Activated T-cell treated with anti-CD3 and anti-CD28 coated beads for 4 hours (primary cell): ENCODE results near the gene STUM.
"Not testable (repeated sequence)": the region's sequence is repeated elsewhere in the genome, so short reads cannot be mapped to it uniquely, and the experiment has no call there.

ENCODE experiments used
- DNase-seq: peaks from one replicate; pipeline ENCODE4 v3.0.0-alpha.2; 2020

Gene STUM

GRCh38 chr1:226584164-226584563 lies 35.6 kb downstream of the STUM start:
- no peak for DNase-seq

- no peak for DNase-seq
These were observed 37.6 kb downstream of the STUM start for GRCh38 chr1:226586116-226586515.

GRCh38 chr1:226586650-226587422 lies 38.3 kb downstream of the STUM start:
- no peak for DNase-seq

- no peak for DNase-seq
These were observed 39.9 kb downstream of the STUM start for GRCh38 chr1:226588484-226588883.

GRCh38 chr1:226589008-226589733 lies 40.6 kb downstream of the STUM start:
- no peak for DNase-seq

GRCh38 chr1:226590614-226591013 lies 42.0 kb downstream of the STUM start:
- DNase-seq: no peak

GRCh38 chr1:226593541-226593940 lies 45.0 kb downstream of the STUM start:
- DNase-seq: no peak

GRCh38 chr1:226596531-226597165 lies 48.1 kb downstream of the STUM start:
- no peak for DNase-seq

- DNase-seq: no peak
These were observed 49.3 kb downstream of the STUM start for GRCh38 chr1:226597616-226598454.

GRCh38 chr1:226598455-226598849 lies 49.9 kb downstream of the STUM start:
- DNase-seq: no peak

GRCh38 chr1:226598955-226599354 lies 50.4 kb downstream of the STUM start:
- DNase-seq: not testable (repeated sequence)

- no peak for DNase-seq
These were observed 51.2 kb downstream of the STUM start for GRCh38 chr1:226599636-226600238.

- no peak for DNase-seq
These were observed 51.7 kb downstream of the STUM start for GRCh38 chr1:226600254-226600653.

- DNase-seq: no peak
These were observed 52.9 kb downstream of the STUM start for GRCh38 chr1:226601456-226601855.

- DNase-seq: no peak
These were observed 53.8 kb downstream of the STUM start for GRCh38 chr1:226602186-226603021.

GRCh38 chr1:226603022-226603857 lies 54.7 kb downstream of the STUM start:
- no peak for DNase-seq

GRCh38 chr1:226603858-226604559 lies 55.4 kb downstream of the STUM start:
- DNase-seq: no peak

- DNase-seq: no peak
These were observed 56.2 kb downstream of the STUM start for GRCh38 chr1:226604560-226605317.

- no peak for DNase-seq
These were observed 56.9 kb downstream of the STUM start for GRCh38 chr1:226605318-226605950.
